ENCODE results near the gene PARVG.

The PARVG gene

DNA sequence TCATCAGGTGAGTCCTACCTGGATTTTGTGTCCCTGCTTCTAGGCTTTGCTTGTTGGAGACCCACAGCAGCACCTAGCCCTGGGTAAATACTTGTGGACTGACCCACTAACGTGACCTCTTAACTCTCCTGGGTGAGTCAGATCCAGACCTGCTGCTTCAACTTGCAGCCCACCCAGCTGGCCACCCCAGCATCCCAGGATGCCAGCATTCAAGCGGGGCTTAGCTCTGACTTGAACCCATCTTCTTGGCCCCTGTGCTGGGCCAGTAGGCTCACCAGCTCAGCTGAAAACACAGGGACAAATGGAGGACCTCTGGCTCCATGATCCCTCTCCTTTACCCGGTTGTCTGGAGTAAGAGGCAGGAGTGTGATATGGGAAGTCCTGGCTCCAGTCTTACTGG lies 33.5 kb downstream of the PARVG start:
- Histone ChIP-seq H3K9me3 (ENCODE audit: insufficient read depth, low read length, severe bottlenecking) (peaks cover 5% of the 10 kb centered on the region), H3K9ac (ENCODE audit: low read depth, low read length) (no peak overlapping the region), H3K36me3 (ENCODE audit: insufficient read depth, low read length) (no peaks in the 10 kb centered on the region), H2AFZ (ENCODE audit: low read depth, low read length) (no peak overlapping the region), H3K27me3 (ENCODE audit: insufficient read depth, low read length, poor library complexity) (no peaks in the 10 kb centered on the region), H3K79me2 (ENCODE audit: insufficient read depth, low read length) (no peaks in the 10 kb centered on the region), H3K4me1 (ENCODE audit: insufficient read depth, low read length) (no peaks in the 10 kb centered on the region), H3K27ac (ENCODE audit: low read length) (no peak overlapping the region), H3K4me3 (ENCODE audit: low read depth in 1 of 2, low read length in 2 of 2) (no peak overlapping the region), H4K20me1 (ENCODE audit: insufficient read depth, low read length) (no peaks in the 10 kb centered on the region), H3K4me2 (ENCODE audit: insufficient read depth, low read length) (no peak overlapping the region)
- TF ChIP-seq, protein P1, sequence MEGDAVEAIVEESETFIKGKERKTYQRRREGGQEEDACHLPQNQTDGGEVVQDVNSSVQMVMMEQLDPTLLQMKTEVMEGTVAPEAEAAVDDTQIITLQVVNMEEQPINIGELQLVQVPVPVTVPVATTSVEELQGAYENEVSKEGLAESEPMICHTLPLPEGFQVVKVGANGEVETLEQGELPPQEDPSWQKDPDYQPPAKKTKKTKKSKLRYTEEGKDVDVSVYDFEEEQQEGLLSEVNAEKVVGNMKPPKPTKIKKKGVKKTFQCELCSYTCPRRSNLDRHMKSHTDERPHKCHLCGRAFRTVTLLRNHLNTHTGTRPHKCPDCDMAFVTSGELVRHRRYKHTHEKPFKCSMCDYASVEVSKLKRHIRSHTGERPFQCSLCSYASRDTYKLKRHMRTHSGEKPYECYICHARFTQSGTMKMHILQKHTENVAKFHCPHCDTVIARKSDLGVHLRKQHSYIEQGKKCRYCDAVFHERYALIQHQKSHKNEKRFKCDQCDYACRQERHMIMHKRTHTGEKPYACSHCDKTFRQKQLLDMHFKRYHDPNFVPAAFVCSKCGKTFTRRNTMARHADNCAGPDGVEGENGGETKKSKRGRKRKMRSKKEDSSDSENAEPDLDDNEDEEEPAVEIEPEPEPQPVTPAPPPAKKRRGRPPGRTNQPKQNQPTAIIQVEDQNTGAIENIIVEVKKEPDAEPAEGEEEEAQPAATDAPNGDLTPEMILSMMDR (IDR thresholded peaks at IDR 0.05; ENCODE audit: borderline replicate concordance, extremely low read depth, low read length, poor library complexity, severe bottlenecking): no peak
- no peak for TF ChIP-seq EZH2 (IDR thresholded peaks at IDR 0.05; ENCODE audit: borderline replicate concordance, low read depth, low read length, severe bottlenecking)
- DNase-seq (no peak), ATAC-seq (ENCODE audit: insufficient read depth, low read depth) (no peak)

DNA sequence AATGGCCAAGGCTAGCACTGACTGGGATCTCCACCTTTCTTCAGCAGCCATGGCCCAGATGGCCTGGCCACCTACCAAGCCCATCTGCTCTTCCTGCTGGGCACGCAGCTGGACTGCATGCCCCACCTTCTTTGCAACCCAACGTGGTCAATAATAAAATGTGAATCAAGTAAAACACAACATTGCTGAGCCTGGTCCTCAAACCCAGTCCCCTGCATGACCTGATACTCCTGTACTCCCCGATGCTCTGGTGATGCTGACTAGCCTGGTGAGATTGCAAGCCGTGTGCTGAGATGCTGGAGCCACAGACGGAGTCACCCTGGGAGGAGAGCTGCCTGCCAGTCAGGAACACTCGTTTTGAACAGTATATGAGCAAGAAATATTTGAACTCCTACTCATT lies 34.0 kb downstream of the PARVG start:
- no peak overlapping the region for H3K4me2 ChIP-seq (ENCODE audit: insufficient read depth, low read length)
- no peaks in the 10 kb centered on the region for H3K36me3 ChIP-seq (ENCODE audit: insufficient read depth, low read length)
- TF ChIP-seq, protein P1 (IDR thresholded peaks at IDR 0.05; ENCODE audit: borderline replicate concordance, extremely low read depth, low read length, poor library complexity, severe bottlenecking): no peak
- no peak for TF ChIP-seq EZH2 (IDR thresholded peaks at IDR 0.05; ENCODE audit: borderline replicate concordance, low read depth, low read length, severe bottlenecking)
- ATAC-seq (ENCODE audit: insufficient read depth, low read depth): no peak
- H3K79me2 ChIP-seq (ENCODE audit: insufficient read depth, low read length): no peaks in the 10 kb centered on the region
- no peak overlapping the region for H3K4me3 ChIP-seq (ENCODE audit: low read depth in 1 of 2, low read length in 2 of 2)
- DNase-seq: no peak
- no peak overlapping the region for H3K9ac ChIP-seq (ENCODE audit: low read depth, low read length)
- H3K27me3 ChIP-seq (ENCODE audit: insufficient read depth, low read length, poor library complexity): no peaks in the 10 kb centered on the region
- H3K27ac ChIP-seq (ENCODE audit: low read length): no peak overlapping the region
- H2AFZ ChIP-seq (ENCODE audit: low read depth, low read length): no peak overlapping the region
- peaks cover 1% of the 10 kb centered on the region for H3K9me3 ChIP-seq (ENCODE audit: insufficient read depth, low read length, severe bottlenecking)
- no peaks in the 10 kb centered on the region for H4K20me1 ChIP-seq (ENCODE audit: insufficient read depth, low read length)
- H3K4me1 ChIP-seq (ENCODE audit: insufficient read depth, low read length): no peaks in the 10 kb centered on the region

DNA sequence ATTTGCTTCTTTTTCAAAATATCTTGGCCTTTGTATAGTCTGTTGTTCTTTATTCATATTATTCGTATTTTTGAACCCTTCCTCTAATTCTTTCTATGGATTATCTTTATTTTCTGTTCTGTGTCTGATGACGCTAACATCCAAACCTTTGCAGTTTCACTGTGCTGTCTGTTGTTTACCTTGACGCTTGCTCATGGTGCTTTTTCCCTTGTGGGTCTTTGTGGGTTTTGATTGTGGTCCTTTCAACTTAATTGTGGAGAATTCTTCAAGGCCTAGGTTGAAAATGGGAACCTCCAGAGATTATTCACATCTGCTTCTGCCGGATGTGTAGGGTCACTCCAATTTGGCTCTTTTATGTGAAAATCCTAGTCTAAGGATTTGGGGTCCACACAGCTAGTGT lies 34.6 kb downstream of the PARVG start:
- H3K4me3 ChIP-seq (ENCODE audit: low read depth in 1 of 2, low read length in 2 of 2): no peak overlapping the region
- H3K9ac ChIP-seq (ENCODE audit: low read depth, low read length): no peak overlapping the region
- TF ChIP-seq EZH2 (IDR thresholded peaks at IDR 0.05; ENCODE audit: borderline replicate concordance, low read depth, low read length, severe bottlenecking): no peak
- TF ChIP-seq, protein P1 (IDR thresholded peaks at IDR 0.05; ENCODE audit: borderline replicate concordance, extremely low read depth, low read length, poor library complexity, severe bottlenecking): no peak
- H3K27ac ChIP-seq (ENCODE audit: low read length): no peak overlapping the region
- ATAC-seq (ENCODE audit: insufficient read depth, low read depth): no peak
- H3K9me3 ChIP-seq (ENCODE audit: insufficient read depth, low read length, severe bottlenecking): peaks cover 1% of the 10 kb centered on the region
- H3K4me2 ChIP-seq (ENCODE audit: insufficient read depth, low read length): no peak overlapping the region
- H3K36me3 ChIP-seq (ENCODE audit: insufficient read depth, low read length): no peaks in the 10 kb centered on the region
- no peaks in the 10 kb centered on the region for H3K79me2 ChIP-seq (ENCODE audit: insufficient read depth, low read length)
- no peaks in the 10 kb centered on the region for H3K4me1 ChIP-seq (ENCODE audit: insufficient read depth, low read length)
- no peaks in the 10 kb centered on the region for H4K20me1 ChIP-seq (ENCODE audit: insufficient read depth, low read length)
- no peak overlapping the region for H2AFZ ChIP-seq (ENCODE audit: low read depth, low read length)
- no peaks in the 10 kb centered on the region for H3K27me3 ChIP-seq (ENCODE audit: insufficient read depth, low read length, poor library complexity)
- DNase-seq: no peak

DNA sequence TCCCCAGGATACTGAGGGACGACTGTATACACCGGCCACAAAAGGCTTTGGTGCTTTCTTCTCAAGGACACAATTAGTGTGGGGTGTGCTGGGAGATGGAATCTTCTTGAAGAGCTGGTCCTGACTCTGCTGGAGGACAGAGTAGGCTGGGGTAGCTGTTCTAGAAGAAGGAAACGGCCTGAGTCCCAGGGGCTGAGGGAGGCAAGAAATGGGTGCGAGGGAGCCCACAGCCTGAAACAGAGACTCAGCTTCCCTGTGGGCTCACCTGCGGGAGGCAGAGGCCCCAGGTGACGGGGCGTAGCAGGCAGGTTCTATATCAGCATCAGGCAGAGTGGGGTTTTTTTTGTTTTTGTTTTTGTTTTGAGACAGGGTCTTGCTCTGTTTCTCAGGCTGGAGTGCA lies 36.6 kb downstream of the PARVG start:
- H2AFZ ChIP-seq (ENCODE audit: low read depth, low read length): no peak overlapping the region
- H3K79me2 ChIP-seq (ENCODE audit: insufficient read depth, low read length): no peaks in the 10 kb centered on the region
- no peak overlapping the region for H3K4me2 ChIP-seq (ENCODE audit: insufficient read depth, low read length)
- TF ChIP-seq, protein P1 (IDR thresholded peaks at IDR 0.05; ENCODE audit: borderline replicate concordance, extremely low read depth, low read length, poor library complexity, severe bottlenecking): no peak
- TF ChIP-seq EZH2 (IDR thresholded peaks at IDR 0.05; ENCODE audit: borderline replicate concordance, low read depth, low read length, severe bottlenecking): no peak
- DNase-seq (no peak), ATAC-seq (ENCODE audit: insufficient read depth, low read depth) (no peak)
- H3K9me3 ChIP-seq (ENCODE audit: insufficient read depth, low read length, severe bottlenecking): peaks cover 1% of the 10 kb centered on the region
- H3K4me3 ChIP-seq (ENCODE audit: low read depth in 1 of 2, low read length in 2 of 2): no peak overlapping the region
- H3K4me1 ChIP-seq (ENCODE audit: insufficient read depth, low read length): no peaks in the 10 kb centered on the region
- H3K27me3 ChIP-seq (ENCODE audit: insufficient read depth, low read length, poor library complexity): no peaks in the 10 kb centered on the region
- no peak overlapping the region for H3K27ac ChIP-seq (ENCODE audit: low read length)
- no peaks in the 10 kb centered on the region for H4K20me1 ChIP-seq (ENCODE audit: insufficient read depth, low read length)
- no peaks in the 10 kb centered on the region for H3K36me3 ChIP-seq (ENCODE audit: insufficient read depth, low read length)
- H3K9ac ChIP-seq (ENCODE audit: low read depth, low read length): no peak overlapping the region

All from DND-41 (cell line).